Occipital lobe (tissue), 2 donors: ENCODE measurements around the gene METRN. TPM values are rescaled to one million over a fixed set of nuclear protein-coding genes. Genes with fewer than 3 reads are reported as not detected.
"Not testable (repeated sequence)": the region's sequence is repeated elsewhere in the genome, so short reads cannot be mapped to it uniquely, and the experiment has no call there.

Experiments
- DNase-seq: peaks from one replicate; lab custom pipeline; 2025; lab: John Stamatoyannopoulos, UW
- total RNA-seq: library from RNA; depleted of rRNA; stranded (reverse); fragments of >200 nt; gene quantifications from one replicate; pipeline ENCODE4 v1.2.3, GENCODE V29; 2014

The METRN gene
- total RNA-seq, 1 donor from 2014 or later: 16.7 TPM

GRCh38 chr16:734981-735881, 20.3 kb downstream of the METRN start:
- no peak for DNase-seq

GRCh38 chr16:735982-736453, 21.1 kb downstream of the METRN start:
- DNase-seq: no peak

GRCh38 chr16:736936-737481, 22.1 kb downstream of the METRN start:
- no peak for DNase-seq

- no peak for DNase-seq
Observed at GRCh38 chr16:739560-740458, 24.9 kb downstream of the METRN start.

- no peak for DNase-seq
Observed at GRCh38 chr16:740459-740763, 25.5 kb downstream of the METRN start.

- DNase-seq: peak; percentile 80
Observed at GRCh38 chr16:740764-741505, 26.0 kb downstream of the METRN start, which contains the start of gene CIAO3. Gene CIAO3, minus strand, starts transcription at chr16:740997. Its CDS starts 12 bp downstream, at chr16:740985.

GRCh38 chr16:741986-742629, 27.2 kb downstream of the METRN start:
- DNase-seq: no peak

GRCh38 chr16:742894-743293, 28.0 kb downstream of the METRN start:
- not testable (repeated sequence) for DNase-seq

- DNase-seq: no peak
Observed at GRCh38 chr16:743794-744500, 29.0 kb downstream of the METRN start.

GRCh38 chr16:745739-746138, 30.8 kb downstream of the METRN start:
- DNase-seq: no peak

- DNase-seq: no peak
Observed at GRCh38 chr16:746637-747036, 31.7 kb downstream of the METRN start.

GRCh38 chr16:747978-748746, 33.2 kb downstream of the METRN start:
- no peak for DNase-seq

- no peak for DNase-seq
Observed at GRCh38 chr16:749010-749409, 34.1 kb downstream of the METRN start.

- DNase-seq: no peak
Observed at GRCh38 chr16:750485-750884, 35.6 kb downstream of the METRN start.

GRCh38 chr16:751152-752006, 36.5 kb downstream of the METRN start:
- peak; percentile 68 for DNase-seq

- no peak for DNase-seq
Observed at GRCh38 chr16:752007-752312, 37.0 kb downstream of the METRN start.

- DNase-seq: not testable (repeated sequence)
Observed at GRCh38 chr16:754121-754607, 39.2 kb downstream of the METRN start.

- no peak for DNase-seq
Observed at GRCh38 chr16:754656-755055, 39.7 kb downstream of the METRN start.
